ENCODE measurements around the gene CCL4.

- no peak for TF ChIP-seq POLR2A (IDR thresholded peaks at IDR 0.05)
- TF ChIP-seq, protein P1, sequence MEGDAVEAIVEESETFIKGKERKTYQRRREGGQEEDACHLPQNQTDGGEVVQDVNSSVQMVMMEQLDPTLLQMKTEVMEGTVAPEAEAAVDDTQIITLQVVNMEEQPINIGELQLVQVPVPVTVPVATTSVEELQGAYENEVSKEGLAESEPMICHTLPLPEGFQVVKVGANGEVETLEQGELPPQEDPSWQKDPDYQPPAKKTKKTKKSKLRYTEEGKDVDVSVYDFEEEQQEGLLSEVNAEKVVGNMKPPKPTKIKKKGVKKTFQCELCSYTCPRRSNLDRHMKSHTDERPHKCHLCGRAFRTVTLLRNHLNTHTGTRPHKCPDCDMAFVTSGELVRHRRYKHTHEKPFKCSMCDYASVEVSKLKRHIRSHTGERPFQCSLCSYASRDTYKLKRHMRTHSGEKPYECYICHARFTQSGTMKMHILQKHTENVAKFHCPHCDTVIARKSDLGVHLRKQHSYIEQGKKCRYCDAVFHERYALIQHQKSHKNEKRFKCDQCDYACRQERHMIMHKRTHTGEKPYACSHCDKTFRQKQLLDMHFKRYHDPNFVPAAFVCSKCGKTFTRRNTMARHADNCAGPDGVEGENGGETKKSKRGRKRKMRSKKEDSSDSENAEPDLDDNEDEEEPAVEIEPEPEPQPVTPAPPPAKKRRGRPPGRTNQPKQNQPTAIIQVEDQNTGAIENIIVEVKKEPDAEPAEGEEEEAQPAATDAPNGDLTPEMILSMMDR (IDR thresholded peaks at IDR 0.05): no peak
These were observed 16.8 kb upstream of the CCL4 start for GRCh38 chr17:36086791-36087190.

Data from uterus (tissue), 2 donors.